Liver (tissue), 3 donors: ENCODE measurements around the gene REM1.

Experiments used
- ATF3 ChIP-seq: IDR thresholded peaks from 2 replicates; pipeline ENCODE4 v1.6.1; 2016; ENCODE audit warnings: antibody characterized with exemption
- CTCF ChIP-seq: fragments of 150-350 bp; IDR thresholded peaks from 2 replicates; pipeline ENCODE4 v1.5.1; 2017; ENCODE audit warnings: improper control_type of control experiment, low read depth, low read length; ENCODE audit not compliant: missing input control
- EGR1 ChIP-seq, 2 donors: IDR thresholded peaks; 2 replicates each; pipeline ENCODE4 v1.6.1; 2016 to 2018; ENCODE audit warnings: antibody characterized with exemption in 2 of 2, low read depth in 2 of 2
- FOXA1 ChIP-seq: IDR thresholded peaks from 2 replicates; pipeline ENCODE4 v1.6.1; 2016; ENCODE audit warnings: antibody characterized with exemption
- GABPA ChIP-seq, 2 donors: IDR thresholded peaks in 1 of 2; conservative IDR thresholded peaks in 1 of 2; 2 replicates each; pipeline ENCODE4 v1.6.1; 2016; ENCODE audit warnings: antibody characterized with exemption in 2 of 2, mild to moderate bottlenecking in 1 of 2, moderate library complexity in 1 of 2
- HNF4A ChIP-seq, 2 donors: conservative IDR thresholded peaks; 2 replicates each; pipeline ENCODE4 v1.6.1; 2016; ENCODE audit warnings: antibody characterized with exemption in 2 of 2, mild to moderate bottlenecking in 2 of 2
- HNF4G ChIP-seq: IDR thresholded peaks from 2 replicates; pipeline ENCODE4 v1.6.1; 2016; ENCODE audit warnings: antibody characterized with exemption
- JUND ChIP-seq, 2 donors: IDR thresholded peaks; 2 replicates each; pipeline ENCODE4 v1.6.1; 2016; ENCODE audit warnings: antibody characterized with exemption in 2 of 2
- MAX ChIP-seq: IDR thresholded peaks from 2 replicates; pipeline ENCODE4 v1.6.1; 2016; ENCODE audit warnings: antibody characterized with exemption
- RAD21 ChIP-seq, 2 donors: IDR thresholded peaks; 2 replicates each; pipeline ENCODE4 v1.6.1; 2016; ENCODE audit warnings: antibody characterized with exemption in 2 of 2, mild to moderate bottlenecking in 2 of 2
- REST ChIP-seq: IDR thresholded peaks from 2 replicates; pipeline ENCODE4 v1.6.1; 2016; ENCODE audit warnings: antibody characterized with exemption, mild to moderate bottlenecking
- SP1 ChIP-seq: IDR thresholded peaks from 2 replicates; pipeline ENCODE4 v1.6.1; 2018; ENCODE audit warnings: antibody characterized with exemption, mild to moderate bottlenecking
- TAF1 ChIP-seq: conservative IDR thresholded peaks from 2 replicates; pipeline ENCODE4 v1.6.1; 2016; ENCODE audit warnings: antibody characterized with exemption, mild to moderate bottlenecking
- YY1 ChIP-seq: IDR thresholded peaks from 2 replicates; pipeline ENCODE4 v1.6.1; 2016; ENCODE audit warnings: antibody characterized with exemption, mild to moderate bottlenecking
- donor health status: healthy.
- donor health status: healthy.

- TF ChIP-seq CTCF (no peak), JUND (IDR thresholded peaks at IDR 0.05) (no peak), TAF1 (no peak), FOXA1 (no peak), SP1 (no peak), YY1 (no peak), ATF3 (no peak), GABPA (IDR thresholded peaks at IDR 0.05 in 1 of 2, conservative IDR thresholded peaks at IDR 0.05 in 1 of 2) (no peak), HNF4G (no peak), REST (no peak), RAD21 (IDR thresholded peaks at IDR 0.05) (no peak), HNF4A (conservative IDR thresholded peaks at IDR 0.05) (no peak), EGR1 (IDR thresholded peaks at IDR 0.05; ENCODE audit: low read depth in 2 of 2) (no peak), MAX (no peak)
These were observed 49.3 kb upstream of the REM1 start for GRCh38 chr20:31425797-31426196.
